Measurements from ENCODE around the gene MRPS33.

Gene MRPS33

GRCh38 chr7:140998715-140999114, 16.0 kb downstream of the MRPS33 start:
- no peak overlapping the region for H2AFZ ChIP-seq (ENCODE audit: low read depth, low read length)
- H3K36me3 ChIP-seq (replicated peaks; ENCODE audit: low read depth, low read length), result no peaks in the 10 kb centered on the region
- H3K4me1 ChIP-seq (ENCODE audit: low read length), result no peaks in the 10 kb centered on the region
- no peak overlapping the region for H3K4me3 ChIP-seq (ENCODE audit: low read length)
- no peaks in the 10 kb centered on the region for H3K79me2 ChIP-seq (ENCODE audit: low read length)
- H4K20me1 ChIP-seq (ENCODE audit: insufficient read depth, low read length), result no peaks in the 10 kb centered on the region
- H3K4me2 ChIP-seq (ENCODE audit: low read length), result no peak overlapping the region
- H3K9me3 ChIP-seq (ENCODE audit: insufficient read depth, low read length), result no peaks in the 10 kb centered on the region
- TF ChIP-seq EZH2phosphoT487 (IDR thresholded peaks at IDR 0.05; ENCODE audit: low read depth), result no peak
- H3K27me3 ChIP-seq (ENCODE audit: low read depth, low read length), result peaks cover 17% of the 10 kb centered on the region; the same call in 1 of the 2 replicates
- no peak overlapping the region for H3K27ac ChIP-seq (ENCODE audit: low read length)
- no peak overlapping the region for H3K9ac ChIP-seq (ENCODE audit: low read length)

- H3K4me3 ChIP-seq (ENCODE audit: low read length), result no peak overlapping the region
- H3K27me3 ChIP-seq (ENCODE audit: low read depth, low read length), result 0 out of 2 replicates have a peak, but pooled peaks cover 6% of the 10 kb centered on the region
- H4K20me1 ChIP-seq (ENCODE audit: insufficient read depth, low read length), result no peaks in the 10 kb centered on the region
- H3K4me2 ChIP-seq (ENCODE audit: low read length), result no peak overlapping the region
- no peaks in the 10 kb centered on the region for H3K36me3 ChIP-seq (replicated peaks; ENCODE audit: low read depth, low read length)
- H3K9me3 ChIP-seq (ENCODE audit: insufficient read depth, low read length), result no peaks in the 10 kb centered on the region
- TF ChIP-seq EZH2phosphoT487 (IDR thresholded peaks at IDR 0.05; ENCODE audit: low read depth), result no peak
- TF ChIP-seq, protein P1, sequence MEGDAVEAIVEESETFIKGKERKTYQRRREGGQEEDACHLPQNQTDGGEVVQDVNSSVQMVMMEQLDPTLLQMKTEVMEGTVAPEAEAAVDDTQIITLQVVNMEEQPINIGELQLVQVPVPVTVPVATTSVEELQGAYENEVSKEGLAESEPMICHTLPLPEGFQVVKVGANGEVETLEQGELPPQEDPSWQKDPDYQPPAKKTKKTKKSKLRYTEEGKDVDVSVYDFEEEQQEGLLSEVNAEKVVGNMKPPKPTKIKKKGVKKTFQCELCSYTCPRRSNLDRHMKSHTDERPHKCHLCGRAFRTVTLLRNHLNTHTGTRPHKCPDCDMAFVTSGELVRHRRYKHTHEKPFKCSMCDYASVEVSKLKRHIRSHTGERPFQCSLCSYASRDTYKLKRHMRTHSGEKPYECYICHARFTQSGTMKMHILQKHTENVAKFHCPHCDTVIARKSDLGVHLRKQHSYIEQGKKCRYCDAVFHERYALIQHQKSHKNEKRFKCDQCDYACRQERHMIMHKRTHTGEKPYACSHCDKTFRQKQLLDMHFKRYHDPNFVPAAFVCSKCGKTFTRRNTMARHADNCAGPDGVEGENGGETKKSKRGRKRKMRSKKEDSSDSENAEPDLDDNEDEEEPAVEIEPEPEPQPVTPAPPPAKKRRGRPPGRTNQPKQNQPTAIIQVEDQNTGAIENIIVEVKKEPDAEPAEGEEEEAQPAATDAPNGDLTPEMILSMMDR (IDR thresholded peaks at IDR 0.05; ENCODE audit: low read depth, low read length), result no peak
- H3K9ac ChIP-seq (ENCODE audit: low read length), result no peak overlapping the region
- H3K4me1 ChIP-seq (ENCODE audit: low read length), result no peaks in the 10 kb centered on the region
- H3K27ac ChIP-seq (ENCODE audit: low read length), result no peak overlapping the region
- H3K79me2 ChIP-seq (ENCODE audit: low read length), result no peaks in the 10 kb centered on the region
- no peak overlapping the region for H2AFZ ChIP-seq (ENCODE audit: low read depth, low read length)
Observed at GRCh38 chr7:140992422-140992821, 22.3 kb downstream of the MRPS33 start.

DNA sequence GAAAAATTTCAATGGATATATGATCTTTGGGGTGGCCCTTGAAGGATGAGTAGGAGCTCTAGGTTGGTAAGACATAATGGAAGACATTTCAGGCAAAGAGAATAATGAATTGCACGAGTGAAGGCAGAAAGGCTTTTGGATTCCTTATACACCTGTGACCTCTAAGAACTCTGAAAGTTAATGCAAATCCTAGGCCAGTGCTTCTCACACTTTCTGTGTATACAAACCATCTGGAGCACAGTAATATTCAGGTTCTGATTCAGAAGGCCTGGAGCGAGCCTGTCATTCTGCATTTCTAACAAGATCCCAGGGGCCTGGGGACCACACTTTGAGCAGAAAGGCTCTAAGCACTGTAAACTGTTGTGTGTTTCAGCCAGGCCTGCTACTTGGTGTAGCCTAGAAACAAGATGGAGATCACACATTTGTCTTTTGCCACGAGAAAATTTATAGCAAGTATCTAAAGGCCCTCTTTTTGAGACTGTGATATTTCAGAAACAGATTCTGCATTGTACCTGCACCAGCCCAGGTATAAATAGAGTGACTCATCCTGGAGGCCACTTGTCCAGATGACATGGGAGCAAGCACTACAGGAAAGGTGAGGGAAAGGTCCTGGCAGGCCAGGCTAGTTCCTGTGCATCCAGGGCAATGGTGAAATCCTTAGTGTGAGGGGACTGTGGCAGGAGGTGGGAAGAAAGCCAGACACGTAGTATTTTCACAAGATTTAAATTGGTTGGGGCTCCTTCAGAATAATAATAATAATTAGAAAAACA, 24.4 kb downstream of the MRPS33 start:
- H3K4me1 ChIP-seq (ENCODE audit: low read length), result no peaks in the 10 kb centered on the region
- H3K36me3 ChIP-seq (replicated peaks; ENCODE audit: low read depth, low read length), result no peaks in the 10 kb centered on the region
- no peak overlapping the region for H2AFZ ChIP-seq (ENCODE audit: low read depth, low read length)
- no peaks in the 10 kb centered on the region for H3K79me2 ChIP-seq (ENCODE audit: low read length)
- no peak overlapping the region for H3K9ac ChIP-seq (ENCODE audit: low read length)
- no peaks in the 10 kb centered on the region for H4K20me1 ChIP-seq (ENCODE audit: insufficient read depth, low read length)
- H3K4me3 ChIP-seq (ENCODE audit: low read length), result no peak overlapping the region
- no peaks in the 10 kb centered on the region for H3K9me3 ChIP-seq (ENCODE audit: insufficient read depth, low read length)
- TF ChIP-seq EZH2phosphoT487 (IDR thresholded peaks at IDR 0.05; ENCODE audit: low read depth), result no peak
- TF ChIP-seq, protein P1 (IDR thresholded peaks at IDR 0.05; ENCODE audit: low read depth, low read length), result no peak
- no peaks in the 10 kb centered on the region for H3K27me3 ChIP-seq (ENCODE audit: low read depth, low read length)
- no peak overlapping the region for H3K4me2 ChIP-seq (ENCODE audit: low read length)
- no peak overlapping the region for H3K27ac ChIP-seq (ENCODE audit: low read length)

DNA sequence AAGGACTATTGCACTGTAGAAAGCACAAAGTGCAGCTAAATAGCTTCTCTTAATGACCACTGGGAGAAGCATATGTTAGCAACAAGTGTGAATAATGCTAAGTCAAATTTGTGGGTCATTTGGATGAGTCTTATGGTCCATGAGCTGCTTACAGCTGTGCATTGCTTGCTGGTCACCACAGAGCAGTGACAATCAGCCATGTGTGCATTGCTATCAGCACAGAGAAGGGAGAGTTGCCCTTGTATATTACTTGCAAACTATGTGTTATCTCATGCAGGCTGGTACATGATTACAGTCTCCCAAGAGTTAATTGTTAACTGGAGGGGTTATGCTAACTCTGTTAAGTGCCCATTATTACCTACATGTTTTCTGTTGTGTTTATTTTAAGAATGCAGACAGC, 25.7 kb downstream of the MRPS33 start:
- Histone ChIP-seq H3K4me1 (ENCODE audit: low read length) (no peaks in the 10 kb centered on the region), H2AFZ (ENCODE audit: low read depth, low read length) (no peak overlapping the region), H3K9ac (ENCODE audit: low read length) (no peak overlapping the region), H3K79me2 (ENCODE audit: low read length) (no peaks in the 10 kb centered on the region), H3K36me3 (replicated peaks; ENCODE audit: low read depth, low read length) (no peaks in the 10 kb centered on the region), H3K4me3 (ENCODE audit: low read length) (no peak overlapping the region), H3K4me2 (ENCODE audit: low read length) (no peak overlapping the region), H3K27ac (ENCODE audit: low read length) (no peak overlapping the region), H4K20me1 (ENCODE audit: insufficient read depth, low read length) (no peaks in the 10 kb centered on the region), H3K27me3 (ENCODE audit: low read depth, low read length) (no peaks in the 10 kb centered on the region), H3K9me3 (ENCODE audit: insufficient read depth, low read length) (no peaks in the 10 kb centered on the region)
- TF ChIP-seq, protein P1 (IDR thresholded peaks at IDR 0.05; ENCODE audit: low read depth, low read length), result no peak
- no peak for TF ChIP-seq EZH2phosphoT487 (IDR thresholded peaks at IDR 0.05; ENCODE audit: low read depth)
